ENCODE results near the gene ARFGEF3. TPM values are rescaled to one million over a fixed set of nuclear protein-coding genes. Genes with fewer than 3 reads are reported as not detected.

ARFGEF3 gene
- total RNA-seq, 3 donors from 2014 or later (not counting 1 experiment from before 2014, with no cell fraction given): 0.05 to 0.09 TPM; not detected in 1

DNA sequence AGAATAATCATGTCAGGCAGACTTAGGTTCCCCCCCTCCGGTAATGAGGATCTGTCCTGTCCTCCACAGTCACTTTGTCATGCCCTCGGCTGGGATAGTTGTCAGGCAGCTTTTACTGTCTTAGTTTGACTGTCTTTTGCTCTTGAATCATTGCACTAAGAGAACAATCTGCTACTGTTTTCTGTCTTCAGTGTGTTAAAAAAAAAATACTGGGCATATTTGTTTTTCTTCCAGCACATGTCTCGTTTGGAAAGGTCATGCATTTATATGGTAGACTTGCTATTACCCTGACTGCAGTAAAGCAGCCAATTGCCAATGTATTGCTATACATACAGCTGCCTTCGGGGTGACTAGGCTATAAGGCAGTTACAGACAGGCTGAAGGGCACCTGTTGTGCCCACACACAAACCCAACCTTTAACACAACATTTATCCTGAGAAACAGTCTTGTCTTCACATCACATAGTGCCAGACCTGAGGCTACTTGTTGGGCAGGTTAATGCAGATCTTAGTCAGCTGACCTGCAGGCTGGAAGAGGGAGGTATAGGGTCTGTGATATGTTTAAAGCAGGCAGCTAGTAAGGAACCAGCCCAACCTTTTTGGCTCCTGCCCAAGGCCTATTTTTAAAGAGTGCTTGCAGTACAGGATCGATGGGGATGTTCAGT lies 26.7 kb downstream of the ARFGEF3 start:
- Histone ChIP-seq H3K4me1 (ENCODE audit: control insufficient read depth, insufficient read depth, low read length) (no peaks in the 10 kb centered on the region), H3K9me3 (ENCODE audit: control insufficient read depth, insufficient read depth, low read length) (no peaks in the 10 kb centered on the region), H3K4me3 (ENCODE audit: low read length) (no peak overlapping the region), H3K27me3 (ENCODE audit: control insufficient read depth, insufficient read depth, low read length) (peaks cover 7% of the 10 kb centered on the region), H3K36me3 (ENCODE audit: control insufficient read depth, insufficient read depth, low read length) (no peaks in the 10 kb centered on the region), H3K27ac (ENCODE audit: low read length) (no peak overlapping the region)
- Mint-ChIP-seq H3K4me1 (no peaks in the 10 kb centered on the region), H3K9me3 (no peaks in the 10 kb centered on the region), H3K36me3 (no peaks in the 10 kb centered on the region), H3K4me3 (no peak overlapping the region), H3K27ac (no peak overlapping the region), H3K27me3 (ENCODE audit: low read depth in 2 of 2) (peaks cover 13 to 23% of the 10 kb centered on the region in 2 donors)
- no peak for DNase-seq
- TF ChIP-seq, protein P1, sequence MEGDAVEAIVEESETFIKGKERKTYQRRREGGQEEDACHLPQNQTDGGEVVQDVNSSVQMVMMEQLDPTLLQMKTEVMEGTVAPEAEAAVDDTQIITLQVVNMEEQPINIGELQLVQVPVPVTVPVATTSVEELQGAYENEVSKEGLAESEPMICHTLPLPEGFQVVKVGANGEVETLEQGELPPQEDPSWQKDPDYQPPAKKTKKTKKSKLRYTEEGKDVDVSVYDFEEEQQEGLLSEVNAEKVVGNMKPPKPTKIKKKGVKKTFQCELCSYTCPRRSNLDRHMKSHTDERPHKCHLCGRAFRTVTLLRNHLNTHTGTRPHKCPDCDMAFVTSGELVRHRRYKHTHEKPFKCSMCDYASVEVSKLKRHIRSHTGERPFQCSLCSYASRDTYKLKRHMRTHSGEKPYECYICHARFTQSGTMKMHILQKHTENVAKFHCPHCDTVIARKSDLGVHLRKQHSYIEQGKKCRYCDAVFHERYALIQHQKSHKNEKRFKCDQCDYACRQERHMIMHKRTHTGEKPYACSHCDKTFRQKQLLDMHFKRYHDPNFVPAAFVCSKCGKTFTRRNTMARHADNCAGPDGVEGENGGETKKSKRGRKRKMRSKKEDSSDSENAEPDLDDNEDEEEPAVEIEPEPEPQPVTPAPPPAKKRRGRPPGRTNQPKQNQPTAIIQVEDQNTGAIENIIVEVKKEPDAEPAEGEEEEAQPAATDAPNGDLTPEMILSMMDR (IDR thresholded peaks at IDR 0.05): no peak
- 78% methylated on average over 4 of the region's 5 CpGs for WGBS (ENCODE audit: insufficient coverage)
- intact Hi-C loops (cut with micrococcal nuclease): no loop called here
- no peak for ATAC-seq

DNA sequence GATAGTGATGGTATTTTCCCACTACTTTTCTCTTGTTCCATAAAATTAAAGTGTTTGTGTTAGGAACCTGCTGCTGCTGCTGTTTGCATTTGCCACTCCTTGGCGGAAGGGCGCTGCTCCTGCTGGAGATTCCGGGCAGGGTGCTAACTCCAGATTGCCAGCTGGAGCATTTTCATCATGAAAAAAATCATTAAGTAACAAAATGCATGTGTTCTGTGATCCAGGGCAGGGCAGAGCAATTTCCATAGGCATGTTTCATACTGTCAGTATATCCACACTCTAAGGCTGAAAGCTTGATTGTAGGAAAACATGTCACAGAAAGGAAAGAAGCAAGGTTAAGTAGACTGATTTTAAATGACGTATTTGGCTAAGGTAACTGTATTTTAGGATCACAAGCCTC lies 32.5 kb downstream of the ARFGEF3 start:
- no peaks in the 10 kb centered on the region for H3K9me3 ChIP-seq (ENCODE audit: control insufficient read depth, insufficient read depth, low read length)
- no peak overlapping the region for H3K4me3 Mint-ChIP-seq
- WGBS (ENCODE audit: insufficient coverage): 96% methylated on average over 4 of the region's 4 CpGs

DNA sequence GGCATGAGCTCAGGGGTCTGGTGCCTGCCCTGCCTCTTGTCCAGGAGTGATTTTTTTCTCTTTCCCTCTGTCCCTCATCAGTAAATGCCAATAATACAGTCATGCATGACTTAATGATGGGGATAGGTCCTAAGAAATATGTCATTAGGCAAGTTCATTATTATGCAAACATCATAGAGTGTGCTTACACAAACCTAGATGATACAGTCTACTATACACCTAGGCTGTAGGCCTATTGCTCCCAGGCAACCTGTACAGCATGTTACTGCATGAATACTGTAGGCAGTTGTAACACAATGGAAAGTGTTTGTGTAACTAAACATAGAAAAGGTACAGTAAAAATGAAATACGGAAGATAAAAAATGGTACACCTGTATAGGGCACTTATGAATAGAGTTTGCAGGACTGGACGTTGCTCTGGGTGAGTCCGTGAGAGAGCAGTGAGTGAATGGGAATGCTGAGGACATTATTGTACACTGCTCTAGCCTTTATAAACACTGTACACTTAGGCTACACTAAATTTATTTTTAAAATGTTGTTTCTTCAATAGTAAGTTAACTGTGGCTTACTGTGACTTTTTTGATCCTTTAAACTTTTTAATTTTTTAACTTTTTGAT lies 34.5 kb downstream of the ARFGEF3 start:
- H3K27me3 Mint-ChIP-seq (ENCODE audit: low read depth in 2 of 2): peaks cover 2 to 10% of the 10 kb centered on the region in 2 donors
- H3K9me3 Mint-ChIP-seq: no peaks in the 10 kb centered on the region
- no peak overlapping the region for H3K27ac Mint-ChIP-seq
- Histone ChIP-seq H3K27me3 (ENCODE audit: control insufficient read depth, insufficient read depth, low read length) (no peaks in the 10 kb centered on the region), H3K36me3 (ENCODE audit: control insufficient read depth, insufficient read depth, low read length) (no peaks in the 10 kb centered on the region), H3K9me3 (ENCODE audit: control insufficient read depth, insufficient read depth, low read length) (no peaks in the 10 kb centered on the region), H3K27ac (ENCODE audit: low read length) (no peak overlapping the region), H3K4me3 (ENCODE audit: low read length) (no peak overlapping the region), H3K4me1 (ENCODE audit: control insufficient read depth, insufficient read depth, low read length) (no peaks in the 10 kb centered on the region)
- intact Hi-C loops (cut with micrococcal nuclease): no loop called here
- TF ChIP-seq, protein P1 (IDR thresholded peaks at IDR 0.05): no peak
- WGBS (ENCODE audit: insufficient coverage): 100% methylated on average over 2 of the region's 3 CpGs
- H3K36me3 Mint-ChIP-seq: no peaks in the 10 kb centered on the region
- H3K4me3 Mint-ChIP-seq: no peak overlapping the region
- ATAC-seq (no peak), DNase-seq (no peak)
- H3K4me1 Mint-ChIP-seq: no peaks in the 10 kb centered on the region

More for the DNA sequence above, 32.5 kb downstream of the ARFGEF3 start:
- peaks cover 7% of the 10 kb centered on the region for H3K27me3 ChIP-seq (ENCODE audit: control insufficient read depth, insufficient read depth, low read length)
- Mint-ChIP-seq H3K27me3 (ENCODE audit: low read depth in 2 of 2) (peaks cover 13 to 14% of the 10 kb centered on the region in 2 donors), H3K27ac (no peak overlapping the region), H3K9me3 (no peaks in the 10 kb centered on the region), H3K4me1 (no peaks in the 10 kb centered on the region), H3K36me3 (no peaks in the 10 kb centered on the region)
- no peak for DNase-seq
- H3K36me3 ChIP-seq (ENCODE audit: control insufficient read depth, insufficient read depth, low read length): no peaks in the 10 kb centered on the region
- intact Hi-C loops (cut with micrococcal nuclease): no loop called here
- no peaks in the 10 kb centered on the region for H3K4me1 ChIP-seq (ENCODE audit: control insufficient read depth, insufficient read depth, low read length)
- H3K4me3 ChIP-seq (ENCODE audit: low read length): no peak overlapping the region
- ATAC-seq: no peak
- no peak overlapping the region for H3K27ac ChIP-seq (ENCODE audit: low read length)
- TF ChIP-seq, protein P1 (IDR thresholded peaks at IDR 0.05): no peak

Measured in natural killer cell (primary cell).